ENCODE results near the gene OGA. TPM values are rescaled to one million over a fixed set of nuclear protein-coding genes. Genes with fewer than 3 reads are reported as not detected.
"Not testable (repeated sequence)": the region's sequence is repeated elsewhere in the genome, so short reads cannot be mapped to it uniquely, and the experiment has no call there.

OGA gene
- total RNA-seq, 2 donors from 2014 or later, result 119 to 291 TPM

GRCh38 chr10:101793526-101793925, 24.7 kb downstream of the OGA start:
- Mint-ChIP-seq H3K36me3 (ENCODE audit: low read depth) (peaks cover 100% of the 10 kb centered on the region), H3K4me1 (no peaks in the 10 kb centered on the region), H3K27me3 (no peaks in the 10 kb centered on the region), H3K4me3 (no peak overlapping the region), H3K9me3 (no peaks in the 10 kb centered on the region), H3K27ac (no peak overlapping the region)
- ATAC-seq (replicated peaks), result no peak

- Mint-ChIP-seq H3K36me3 (ENCODE audit: low read depth) (peaks cover 100% of the 10 kb centered on the region), H3K27me3 (no peaks in the 10 kb centered on the region), H3K4me3 (no peak overlapping the region), H3K27ac (no peak overlapping the region), H3K4me1 (peaks cover 5% of the 10 kb centered on the region), H3K9me3 (no peaks in the 10 kb centered on the region)
- ATAC-seq (replicated peaks), result no peak
These were observed 28.6 kb downstream of the OGA start for GRCh38 chr10:101789686-101790085.

GRCh38 chr10:101789231-101789630, 29.0 kb downstream of the OGA start:
- ATAC-seq (replicated peaks); H3K9me3 Mint-ChIP-seq; H3K27ac Mint-ChIP-seq; H3K4me1 Mint-ChIP-seq; H3K4me3 Mint-ChIP-seq; H3K27me3 Mint-ChIP-seq: not testable (repeated sequence)
- peaks cover 100% of the 10 kb centered on the region for H3K36me3 Mint-ChIP-seq (ENCODE audit: low read depth)

- Mint-ChIP-seq H3K4me3 (no peak overlapping the region), H3K4me1 (peaks cover 21% of the 10 kb centered on the region), H3K36me3 (ENCODE audit: low read depth) (peaks cover 98% of the 10 kb centered on the region), H3K27ac (no peak overlapping the region), H3K27me3 (no peaks in the 10 kb centered on the region), H3K9me3 (no peaks in the 10 kb centered on the region)
- ATAC-seq (replicated peaks), result no peak
These were observed 32.4 kb downstream of the OGA start for GRCh38 chr10:101785801-101786200.

- H3K27me3 Mint-ChIP-seq, result no peaks in the 10 kb centered on the region
- H3K9me3 Mint-ChIP-seq, result no peaks in the 10 kb centered on the region
- ATAC-seq (replicated peaks), result no peak
- H3K4me3 Mint-ChIP-seq, result peak overlapping the region; percentile 98
- H3K4me1 Mint-ChIP-seq, result peaks cover 21% of the 10 kb centered on the region
- H3K36me3 Mint-ChIP-seq (ENCODE audit: low read depth), result peaks cover 92% of the 10 kb centered on the region
- H3K27ac Mint-ChIP-seq, result peak overlapping the region; percentile 98
These were observed 33.7 kb downstream of the OGA start for GRCh38 chr10:101784558-101784957.

GRCh38 chr10:101783736-101784118, 34.5 kb downstream of the OGA start:
- peak overlapping the region; percentile 98 for H3K27ac Mint-ChIP-seq

GRCh38 chr10:101782811-101783735, 35.2 kb downstream of the OGA start, which contains the start of gene NPM3:
NPM3 (minus strand) TSS chr10:101783446; CDS start chr10:101783390, 56 bp downstream.
- Mint-ChIP-seq H3K4me1 (peaks cover 28% of the 10 kb centered on the region), H3K4me3 (peak within 1 kb of the TSS; percentile 98), H3K9me3 (no peaks in the 10 kb centered on the region), H3K36me3 (ENCODE audit: low read depth) (peaks cover 87% of the 10 kb centered on the region), H3K27me3 (peaks cover 7% of the 10 kb centered on the region), H3K27ac (peak within 1 kb of the TSS; percentile 98)
- ATAC-seq (replicated peaks), result peak; percentile 79

More at GRCh38 chr10:101783736-101784118, 34.5 kb downstream of the OGA start:
- H3K36me3 Mint-ChIP-seq (ENCODE audit: low read depth), result peaks cover 91% of the 10 kb centered on the region
- peak overlapping the region; percentile 98 for H3K4me3 Mint-ChIP-seq
- H3K9me3 Mint-ChIP-seq, result no peaks in the 10 kb centered on the region
- H3K27me3 Mint-ChIP-seq, result peaks cover 5% of the 10 kb centered on the region
- ATAC-seq (replicated peaks), result no peak
- H3K4me1 Mint-ChIP-seq, result peaks cover 27% of the 10 kb centered on the region

GRCh38 chr10:101781984-101782810, 36.0 kb downstream of the OGA start:
- Mint-ChIP-seq H3K27me3 (peaks cover 16% of the 10 kb centered on the region), H3K9me3 (no peaks in the 10 kb centered on the region), H3K27ac (peak overlapping the region; percentile 98), H3K4me3 (peak overlapping the region; percentile 98), H3K4me1 (peaks cover 25% of the 10 kb centered on the region), H3K36me3 (ENCODE audit: low read depth) (peaks cover 86% of the 10 kb centered on the region)
- no peak for ATAC-seq (replicated peaks)

GRCh38 chr10:101781655-101781983, 36.6 kb downstream of the OGA start:
- Mint-ChIP-seq H3K4me1 (peaks cover 23% of the 10 kb centered on the region), H3K27me3 (peaks cover 20% of the 10 kb centered on the region), H3K4me3 (peak overlapping the region; percentile 98), H3K36me3 (ENCODE audit: low read depth) (peaks cover 86% of the 10 kb centered on the region), H3K27ac (peak overlapping the region; percentile 98), H3K9me3 (no peaks in the 10 kb centered on the region)
- ATAC-seq (replicated peaks), result no peak

- Mint-ChIP-seq H3K4me1 (peaks cover 23% of the 10 kb centered on the region), H3K4me3 (peak overlapping the region; percentile 98), H3K36me3 (ENCODE audit: low read depth) (peaks cover 80% of the 10 kb centered on the region), H3K27me3 (peaks cover 21% of the 10 kb centered on the region), H3K27ac (no peak overlapping the region), H3K9me3 (no peaks in the 10 kb centered on the region)
- peak; percentile 59 for ATAC-seq (replicated peaks)
These were observed 37.2 kb downstream of the OGA start for GRCh38 chr10:101780818-101781654.

- H3K36me3 Mint-ChIP-seq (ENCODE audit: low read depth), result peaks cover 73% of the 10 kb centered on the region
- peak overlapping the region; percentile 98 for H3K4me3 Mint-ChIP-seq
- peaks cover 23% of the 10 kb centered on the region for H3K4me1 Mint-ChIP-seq
- H3K27ac Mint-ChIP-seq, result no peak overlapping the region
- no peak for ATAC-seq (replicated peaks)
- peaks cover 21% of the 10 kb centered on the region for H3K27me3 Mint-ChIP-seq
- no peaks in the 10 kb centered on the region for H3K9me3 Mint-ChIP-seq
These were observed 37.9 kb downstream of the OGA start for GRCh38 chr10:101780187-101780817.

GRCh38 chr10:101779544-101780186, 38.6 kb downstream of the OGA start:
- no peak overlapping the region for H3K27ac Mint-ChIP-seq
- peak; percentile 70 for ATAC-seq (replicated peaks)
- peaks cover 71% of the 10 kb centered on the region for H3K36me3 Mint-ChIP-seq (ENCODE audit: low read depth)
- no peaks in the 10 kb centered on the region for H3K9me3 Mint-ChIP-seq
- H3K4me1 Mint-ChIP-seq, result peaks cover 23% of the 10 kb centered on the region
- H3K4me3 Mint-ChIP-seq, result peak overlapping the region; percentile 98
- H3K27me3 Mint-ChIP-seq, result peaks cover 24% of the 10 kb centered on the region

GRCh38 chr10:101778781-101779543, 39.3 kb downstream of the OGA start:
- peaks cover 67% of the 10 kb centered on the region for H3K36me3 Mint-ChIP-seq (ENCODE audit: low read depth)
- H3K4me3 Mint-ChIP-seq, result peak overlapping the region; percentile 98
- ATAC-seq (replicated peaks), result no peak
- H3K4me1 Mint-ChIP-seq, result peaks cover 26% of the 10 kb centered on the region
- H3K27ac Mint-ChIP-seq, result no peak overlapping the region
- H3K27me3 Mint-ChIP-seq, result peaks cover 31% of the 10 kb centered on the region
- H3K9me3 Mint-ChIP-seq, result no peaks in the 10 kb centered on the region
